Measurements from ENCODE around the gene PSEN2.

- TF ChIP-seq CTCF (IDR thresholded peaks at IDR 0.05) = no peak
- no peak for TF ChIP-seq POLR2A (IDR thresholded peaks at IDR 0.05)
Observed at GRCh38 chr1:226884116-226884625, 13.8 kb downstream of the PSEN2 start.
